H1 (cell line): Measurements from ENCODE around the gene GOLGA3. TPM values are rescaled to one million over a fixed set of nuclear protein-coding genes. Genes with fewer than 3 reads are reported as not detected.

Source experiments
- CTCF ChIA-PET: fragments of 300-600 bp; sonication (Branson Sonifier 250); formaldehyde crosslinking; loops from one replicate; lab custom pipeline; 2021; ENCODE audit not compliant: partially characterized antibody; lab: Charles Lee
- POLR2A ChIA-PET: fragments of 300-600 bp; sonication (Branson Sonifier 250); formaldehyde crosslinking; loops from one replicate; lab custom pipeline; 2021; ENCODE audit warnings: inconsistent platforms; ENCODE audit not compliant: partially characterized antibody; lab: Charles Lee
- DNase-seq, 2 experiments: peaks; one replicate each; pipeline versions ENCODE4 v3.0.0 to v3.0.0-alpha.2; 2010 to 2022; ENCODE audit warnings: low spot score in 2 of 2, low read depth in 1 of 2, mixed read lengths in 1 of 2
- FAIRE-seq: peaks from 2 replicates; lab custom pipeline; 2011; peaks lifted over from hg19 to GRCh38; lab: Jason Lieb, UNC
- H2AFZ ChIP-seq: 2 replicates; pipeline ENCODE4 v1.8.1; 2012; ENCODE audit warnings: low read length, inconsistent platforms
- H2AK5ac ChIP-seq: 2 replicates; pipeline ENCODE4 v1.6.1; 2013; ENCODE audit warnings: low read depth, low read length
- H2BK120ac ChIP-seq: replicated peaks from 2 replicates; pipeline ENCODE3; 2013; ENCODE audit warnings: low read depth, low read length, inconsistent platforms
- H2BK12ac ChIP-seq: 2 replicates; pipeline ENCODE4 v1.6.1; 2013; ENCODE audit warnings: low read depth, low read length
- H2BK15ac ChIP-seq: 2 replicates; pipeline ENCODE4 v1.6.1; 2013; ENCODE audit warnings: low read length
- H2BK20ac ChIP-seq: 2 replicates; pipeline ENCODE4 v1.6.1; 2013; ENCODE audit warnings: low read length
- H2BK5ac ChIP-seq: 2 replicates; pipeline ENCODE4 v1.6.1; 2013; ENCODE audit warnings: low read depth, low read length
- H3K14ac ChIP-seq: 2 replicates; pipeline ENCODE4 v1.6.1; 2013; ENCODE audit warnings: inconsistent platforms; ENCODE audit not compliant: insufficient read length
- H3K18ac ChIP-seq: 2 replicates; pipeline ENCODE4 v1.6.1; 2013; ENCODE audit warnings: low read length; ENCODE audit errors: extremely low read depth
- H3K23ac ChIP-seq: 2 replicates; pipeline ENCODE4 v1.6.1; 2013; ENCODE audit warnings: inconsistent platforms; ENCODE audit not compliant: insufficient read length
- H3K23me2 ChIP-seq: 2 replicates; pipeline ENCODE4 v1.6.1; 2013; ENCODE audit warnings: low read depth, low read length
- H3K27ac ChIP-seq: 2 replicates; pipeline ENCODE4 v1.6.1; 2011; ENCODE audit warnings: low read depth, low read length, inconsistent platforms
- H3K27me3 ChIP-seq, 4 experiments: replicated peaks in 1 of 4; 1 replicate in 1 of 4; 2 replicates in 3 of 4; pipeline versions ENCODE4 v1.6.1 to v1.8.1; 2011 to 2013; ENCODE audit warnings: low read length in 3 of 4, mild to moderate bottlenecking in 3 of 4, inconsistent platforms in 2 of 4, mixed read lengths in 2 of 4, moderate library complexity in 1 of 4; ENCODE audit not compliant: control insufficient read depth in 3 of 4, insufficient read depth in 3 of 4; ENCODE audit errors: extremely low read depth in 1 of 4
- H3K36me3 ChIP-seq, 4 experiments: 2 replicates each; pipeline versions ENCODE4 v1.6.1 to v1.8.1; 2011 to 2013; ENCODE audit warnings: mild to moderate bottlenecking in 4 of 4, low read length in 3 of 4, moderate library complexity in 2 of 4, control low read depth in 1 of 4, inconsistent platforms in 1 of 4; ENCODE audit not compliant: insufficient read depth in 4 of 4, control insufficient read depth in 2 of 4
- H3K4ac ChIP-seq: replicated peaks from 2 replicates; pipeline ENCODE3; 2013; ENCODE audit warnings: low read length, low read depth, mixed read lengths, inconsistent platforms; ENCODE audit not compliant: insufficient read length
- H3K4me1 ChIP-seq, 4 experiments: replicated peaks in 1 of 4; 1 replicate in 1 of 4; 2 replicates in 3 of 4; pipeline versions ENCODE4 v1.6.1 to v1.8.1; 2011 to 2013; ENCODE audit warnings: low read length in 3 of 4, inconsistent platforms in 2 of 4, mixed read lengths in 1 of 4; ENCODE audit not compliant: insufficient read depth in 4 of 4, control insufficient read depth in 3 of 4
- H3K4me2 ChIP-seq, 2 experiments: 2 replicates each; pipeline versions ENCODE4 v1.6.1 to v1.8.1; 2011 to 2013; ENCODE audit warnings: low read depth in 2 of 2, low read length in 2 of 2, control low read depth in 1 of 2, inconsistent platforms in 1 of 2, mild to moderate bottlenecking in 1 of 2; ENCODE audit not compliant: insufficient read depth in 1 of 2
- H3K4me3 ChIP-seq, 4 experiments: fragments of 200-600, 300-600 bp in 1 of 4; sonication (generic), shearing (Covaris generic), sonication (Bioruptor Twin) in 1 of 4; 2 replicates each; pipeline versions ENCODE4 v1.5.1 to v1.8.1; 2011 to 2016; ENCODE audit warnings: low read length in 4 of 4, low read depth in 3 of 4, control low read depth in 2 of 4, inconsistent platforms in 2 of 4, mild to moderate bottlenecking in 2 of 4, mixed read lengths in 1 of 4, moderate library complexity in 1 of 4; ENCODE audit not compliant: insufficient read depth in 2 of 4; ENCODE audit errors: extremely low read depth in 1 of 4
- H3K56ac ChIP-seq: replicated peaks from 2 replicates; pipeline ENCODE3; 2013; ENCODE audit warnings: low read depth, mild to moderate bottlenecking, mixed read lengths, low read length, inconsistent platforms; ENCODE audit not compliant: insufficient read length
- H3K79me1 ChIP-seq: 2 replicates; pipeline ENCODE4 v1.6.1; 2013; ENCODE audit warnings: low read depth, low read length, control low read depth
- H3K79me2 ChIP-seq, 2 experiments: 2 replicates each; pipeline versions ENCODE4 v1.6.1 to v1.8.1; 2012 to 2013; ENCODE audit warnings: low read length in 2 of 2, mild to moderate bottlenecking in 2 of 2, inconsistent platforms in 1 of 2; ENCODE audit not compliant: insufficient read depth in 2 of 2, control insufficient read depth in 1 of 2
- H3K9ac ChIP-seq, 4 experiments: replicated peaks in 1 of 4; 1 replicate in 1 of 4; 2 replicates in 3 of 4; pipeline versions ENCODE4 v1.6.1 to v1.8.1; 2011 to 2013; ENCODE audit warnings: low read depth in 3 of 4, low read length in 3 of 4, control low read depth in 2 of 4, mild to moderate bottlenecking in 2 of 4, moderate library complexity in 2 of 4, inconsistent platforms in 1 of 4; ENCODE audit errors: extremely low read depth in 1 of 4
- H3K9me3 ChIP-seq, 2 experiments: 2 replicates each; pipeline versions ENCODE4 v1.6.1 to v1.8.1; 2012 to 2013; ENCODE audit warnings: mild to moderate bottlenecking in 2 of 2, moderate library complexity in 2 of 2, control low read depth in 1 of 2, inconsistent platforms in 1 of 2, low read depth in 1 of 2, low read length in 1 of 2, mixed read lengths in 1 of 2; ENCODE audit not compliant: insufficient read depth in 2 of 2
- H4K20me1 ChIP-seq, 2 experiments: replicated peaks in 1 of 2; 2 replicates each; pipeline versions ENCODE3 to v1.8.1; 2011 to 2013; ENCODE audit warnings: inconsistent platforms in 2 of 2, low read length in 2 of 2, mild to moderate bottlenecking in 1 of 2; ENCODE audit not compliant: insufficient read depth in 2 of 2, control insufficient read depth in 1 of 2
- H4K5ac ChIP-seq: 2 replicates; pipeline ENCODE4 v1.6.1; 2013; ENCODE audit warnings: low read length, low read depth, mixed read lengths, inconsistent platforms; ENCODE audit not compliant: insufficient read length
- H4K8ac ChIP-seq: 2 replicates; pipeline ENCODE4 v1.8.0; 2013; ENCODE audit warnings: mild to moderate bottlenecking, moderate library complexity, low read length, inconsistent platforms; ENCODE audit not compliant: insufficient read depth; ENCODE audit errors: extremely low read depth
- H4K91ac ChIP-seq: replicated peaks from 2 replicates; pipeline ENCODE3; 2013; ENCODE audit warnings: low read length, mixed read lengths, inconsistent platforms; ENCODE audit not compliant: insufficient read length
- GTF2F1 ChIP-seq: IDR thresholded peaks from 2 replicates; pipeline ENCODE4 v1.6.1; 2012; ENCODE audit warnings: low read depth, low read length, improper control_type of control experiment, borderline replicate concordance
- SAP30 ChIP-seq: fragments of 300-600 bp; sonication (generic); IDR thresholded peaks from 2 replicates; pipeline ENCODE4 v1.7.1; 2012; ENCODE audit warnings: low read length, moderate library complexity, mild to moderate bottlenecking, inconsistent platforms; ENCODE audit not compliant: insufficient read depth, insufficient replicate concordance
- SUZ12 ChIP-seq: fragments of 200-600 bp; sonication (generic); IDR thresholded peaks from 2 replicates; pipeline ENCODE4 v1.6.1; 2012; ENCODE audit warnings: mild to moderate bottlenecking, inconsistent platforms, low read length, moderate library complexity, mixed read lengths
- WGBS, 2 experiments: shearing (Covaris generic) in 1 of 2; methylation state at CpG; one replicate each; pipeline versions ENCODE4 v1.1.6 to v1.1.7; 2013 to 2015; ENCODE audit warnings: low lambda C conversion rate in 2 of 2, mixed read lengths in 2 of 2, inconsistent platforms in 1 of 2, low coverage in 1 of 2, missing lambda C conversion rate in 1 of 2; ENCODE audit not compliant: insufficient replicate concordance in 2 of 2, insufficient coverage in 1 of 2, insufficient read length in 1 of 2; ENCODE audit errors: extremely low coverage in 1 of 2, missing lambda C conversion rate in 1 of 2; 5-methylcytosine and 5-hydroxymethylcytosine counted together
- polyA plus RNA-seq, 7 experiments: library from polyadenylated mRNA; depleted of rRNA in 3 of 7; stranded (reverse) in 5 of 7; unstranded in 2 of 7; fragments of >200 nt in 5 of 7; fragments of 200-250 nt in 2 of 7; gene quantifications; 1 replicate in 5 of 7; 2 replicates in 1 of 7; 4 replicates in 1 of 7; pipeline versions ENCODE4 v1.2.1 to v1.2.3, GENCODE V29; 2011 to 2013; ENCODE audit warnings: missing spikeins in 2 of 7, mixed read lengths in 2 of 7
- total RNA-seq: library from RNA; stranded (reverse); fragmentation: NEBNext Ultra II Directional; extraction: Animal tissue kit (Norgen Biotek cat#: 25700); gene quantifications from 2 replicates; pipeline ENCODE4 v1.2.1, GENCODE V29; 2021

The GOLGA3 gene
- total and polyA plus RNA-seq, 2 of the 8 experiments (the other 6 are each of a cell fraction or from before 2014, with no cell fraction given): 6.4 to 33.1 TPM

- H3K36me3 ChIP-seq: peaks cover 43 to 83% (median 70%) of the 10 kb centered on the region in 4 experiments
- no peak overlapping the region for H3K27ac ChIP-seq
- no peak overlapping the region for H3K23ac ChIP-seq
- H3K9me3 ChIP-seq: no peaks in the 10 kb centered on the region
- no peak overlapping the region for H3K4me2 ChIP-seq
- ChIA-PET POLR2A (interaction anchor here (1.0 kb wide), 1 partner anchor 9 kb away, joined by 3 read pairs; no protein-coding TSS in a partner anchor), CTCF (interaction anchor here (0.8 to 2.8 kb wide), 4 partner anchors 8 to 103 kb away, joined by 3 to 9 read pairs (median 3); no protein-coding TSS in a partner anchor)
- H4K8ac ChIP-seq: no peak overlapping the region
- peaks cover 3% of the 10 kb centered on the region; the same call in 1 of the 2 replicates for H3K23me2 ChIP-seq
- H3K4me1 ChIP-seq: no peaks in the 10 kb centered on the region
- H4K91ac ChIP-seq: no peak overlapping the region
- FAIRE-seq: no peak
- no peaks in the 10 kb centered on the region for H3K27me3 ChIP-seq
- H2BK120ac ChIP-seq: no peak overlapping the region
- DNase-seq: no peak
- peaks cover 8 to 26% of the 10 kb centered on the region in 2 experiments for H4K20me1 ChIP-seq
- H2BK20ac ChIP-seq: no peak overlapping the region
- no peak overlapping the region for H3K18ac ChIP-seq
- no peak overlapping the region for H3K9ac ChIP-seq
- H4K5ac ChIP-seq: no peak overlapping the region
- H2BK12ac ChIP-seq: no peak overlapping the region
- H2BK15ac ChIP-seq: no peak overlapping the region
- peaks cover 11% of the 10 kb centered on the region for H3K79me1 ChIP-seq
- no peak overlapping the region for H3K4me3 ChIP-seq
- no peak overlapping the region for H3K14ac ChIP-seq
- peaks cover 3 to 22% of the 10 kb centered on the region in 2 experiments; a peak in 3 of 4 replicates for H3K79me2 ChIP-seq
- H2AFZ ChIP-seq: no peak overlapping the region
- no peak overlapping the region for H2BK5ac ChIP-seq
- 90% methylated on average over 8 of the region's 8 CpGs; no CpG with 5 or more reads in 1 of the 2 experiments for WGBS, 2 experiments
- H3K4ac ChIP-seq: no peak overlapping the region
- H3K56ac ChIP-seq: no peak overlapping the region
- H2AK5ac ChIP-seq: no peak overlapping the region
- TF ChIP-seq GTF2F1 (no peak), SAP30 (no peak), SUZ12 (no peak)
These were observed 87.0 kb downstream of the GOLGA3 start for GRCh38 chr12:132741620-132742019.
